Right lobe of liver (tissue), 4 donors: ENCODE data around the gene PLEKHB2.
"Not testable (repeated sequence)": the region's sequence is repeated elsewhere in the genome, so short reads cannot be mapped to it uniquely, and the experiment has no call there.

Experiments used
- POLR2A ChIP-seq: fragments of 450-650 bp; IDR thresholded peaks from one replicate; pipeline ENCODE4 v1.6.1; 2017; ENCODE audit warnings: antibody characterized with exemption, mild to moderate bottlenecking
- TF ChIP-seq, protein P1 (sequence below), 4 donors: fragments of 200-600 bp in 3 of 4; fragments of 450-650 bp in 1 of 4; IDR thresholded peaks; one replicate each; pipeline versions ENCODE4 v1.5.1 to v1.8.0; 2016 to 2022; ENCODE audit warnings: antibody characterized with exemption in 4 of 4, mild to moderate bottlenecking in 2 of 4
- donor health status: DM: no; HTN: no; CAD: no.
- donor health status: DM: no; HTN: no; CAD: no.
- donor health status: DM: no; HTN: yes; CAD: no.

DNA sequence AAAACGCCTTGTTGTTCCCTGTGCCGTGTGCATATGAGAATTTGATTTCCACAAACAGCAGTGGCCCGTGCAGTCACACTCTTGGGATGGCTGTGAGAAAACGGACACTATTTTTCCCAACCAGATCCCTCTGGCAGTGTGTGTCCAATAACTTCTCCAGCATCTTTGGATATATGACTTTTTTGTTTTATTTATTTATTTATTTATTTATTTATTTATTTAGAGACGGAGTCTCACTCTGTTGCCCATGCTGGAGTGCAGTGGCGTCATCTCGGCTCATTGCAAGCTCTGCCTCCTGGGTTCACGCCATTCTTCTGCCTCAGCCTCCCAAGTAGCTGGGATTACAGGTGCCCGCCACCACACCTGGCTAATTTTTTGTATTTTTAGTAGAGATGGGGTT lies 45.0 kb downstream of the PLEKHB2 start:
- TF ChIP-seq, protein P1, sequence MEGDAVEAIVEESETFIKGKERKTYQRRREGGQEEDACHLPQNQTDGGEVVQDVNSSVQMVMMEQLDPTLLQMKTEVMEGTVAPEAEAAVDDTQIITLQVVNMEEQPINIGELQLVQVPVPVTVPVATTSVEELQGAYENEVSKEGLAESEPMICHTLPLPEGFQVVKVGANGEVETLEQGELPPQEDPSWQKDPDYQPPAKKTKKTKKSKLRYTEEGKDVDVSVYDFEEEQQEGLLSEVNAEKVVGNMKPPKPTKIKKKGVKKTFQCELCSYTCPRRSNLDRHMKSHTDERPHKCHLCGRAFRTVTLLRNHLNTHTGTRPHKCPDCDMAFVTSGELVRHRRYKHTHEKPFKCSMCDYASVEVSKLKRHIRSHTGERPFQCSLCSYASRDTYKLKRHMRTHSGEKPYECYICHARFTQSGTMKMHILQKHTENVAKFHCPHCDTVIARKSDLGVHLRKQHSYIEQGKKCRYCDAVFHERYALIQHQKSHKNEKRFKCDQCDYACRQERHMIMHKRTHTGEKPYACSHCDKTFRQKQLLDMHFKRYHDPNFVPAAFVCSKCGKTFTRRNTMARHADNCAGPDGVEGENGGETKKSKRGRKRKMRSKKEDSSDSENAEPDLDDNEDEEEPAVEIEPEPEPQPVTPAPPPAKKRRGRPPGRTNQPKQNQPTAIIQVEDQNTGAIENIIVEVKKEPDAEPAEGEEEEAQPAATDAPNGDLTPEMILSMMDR (IDR thresholded peaks at IDR 0.05), result not testable (repeated sequence)
- TF ChIP-seq POLR2A, result not testable (repeated sequence)
